DND-41 (cell line): ENCODE data around the gene NFKBIE.

Source experiments
- ATAC-seq: fragments of 200-7000 bp; cut with Tn5 transposase; 3 replicates; pipeline ENCODE4 v1.9.1; 2021; ENCODE audit warnings: low read depth; ENCODE audit not compliant: insufficient read depth
- DNase-seq: peaks from one replicate; pipeline ENCODE4 v3.0.0-alpha.2; 2020
- H2AFZ ChIP-seq: 2 replicates; pipeline ENCODE4 v1.6.0; 2012; ENCODE audit warnings: low read depth, low read length
- H3K27ac ChIP-seq: 2 replicates; pipeline ENCODE4 v1.5.1; 2012; ENCODE audit warnings: low read length, inconsistent platforms
- H3K27me3 ChIP-seq: fragments of 200-600 bp; sonication (generic); 2 replicates; pipeline ENCODE4 v1.6.0; 2012; ENCODE audit warnings: low read length, mild to moderate bottlenecking, inconsistent platforms; ENCODE audit not compliant: insufficient read depth, poor library complexity
- H3K36me3 ChIP-seq: 2 replicates; pipeline ENCODE4 v1.5.1; 2012; ENCODE audit warnings: low read length, inconsistent platforms; ENCODE audit not compliant: insufficient read depth
- H3K4me1 ChIP-seq: 2 replicates; pipeline ENCODE4 v1.5.1; 2012; ENCODE audit warnings: mild to moderate bottlenecking, low read length; ENCODE audit not compliant: insufficient read depth
- H3K4me2 ChIP-seq: 2 replicates; pipeline ENCODE4 v1.6.0; 2012; ENCODE audit warnings: mild to moderate bottlenecking, moderate library complexity, low read length, inconsistent platforms; ENCODE audit not compliant: insufficient read depth
- H3K4me3 ChIP-seq, 2 experiments: fragments of 200-600 bp in 1 of 2; shearing (Covaris generic) in 1 of 2; 2 replicates each; pipeline ENCODE4 v1.5.1; 2012 to 2016; ENCODE audit warnings: inconsistent platforms in 2 of 2, low read length in 2 of 2, mild to moderate bottlenecking in 2 of 2, low read depth in 1 of 2, moderate library complexity in 1 of 2
- H3K79me2 ChIP-seq: 2 replicates; pipeline ENCODE4 v1.6.0; 2012; ENCODE audit warnings: low read length, inconsistent platforms; ENCODE audit not compliant: insufficient read depth
- H3K9ac ChIP-seq: 2 replicates; pipeline ENCODE4 v1.6.0; 2012; ENCODE audit warnings: low read depth, mild to moderate bottlenecking, inconsistent platforms, low read length, moderate library complexity
- H3K9me3 ChIP-seq: 2 replicates; pipeline ENCODE4 v1.5.1; 2012; ENCODE audit warnings: low read length, moderate library complexity, mild to moderate bottlenecking, inconsistent platforms; ENCODE audit not compliant: insufficient read depth, severe bottlenecking
- H4K20me1 ChIP-seq: 2 replicates; pipeline ENCODE4 v1.6.0; 2012; ENCODE audit warnings: low read length; ENCODE audit not compliant: insufficient read depth
- EZH2 ChIP-seq: IDR thresholded peaks from 3 replicates; pipeline ENCODE4 v1.6.1; 2012; ENCODE audit warnings: borderline replicate concordance, low read depth, mild to moderate bottlenecking, moderate library complexity, low read length, inconsistent platforms; ENCODE audit not compliant: severe bottlenecking
- TF ChIP-seq, protein P1 (sequence below): IDR thresholded peaks from 2 replicates; pipeline ENCODE4 v1.5.1; 2012; ENCODE audit warnings: borderline replicate concordance, low read length, moderate library complexity, mild to moderate bottlenecking; ENCODE audit not compliant: poor library complexity, severe bottlenecking; ENCODE audit errors: extremely low read depth

NFKBIE gene

DNA sequence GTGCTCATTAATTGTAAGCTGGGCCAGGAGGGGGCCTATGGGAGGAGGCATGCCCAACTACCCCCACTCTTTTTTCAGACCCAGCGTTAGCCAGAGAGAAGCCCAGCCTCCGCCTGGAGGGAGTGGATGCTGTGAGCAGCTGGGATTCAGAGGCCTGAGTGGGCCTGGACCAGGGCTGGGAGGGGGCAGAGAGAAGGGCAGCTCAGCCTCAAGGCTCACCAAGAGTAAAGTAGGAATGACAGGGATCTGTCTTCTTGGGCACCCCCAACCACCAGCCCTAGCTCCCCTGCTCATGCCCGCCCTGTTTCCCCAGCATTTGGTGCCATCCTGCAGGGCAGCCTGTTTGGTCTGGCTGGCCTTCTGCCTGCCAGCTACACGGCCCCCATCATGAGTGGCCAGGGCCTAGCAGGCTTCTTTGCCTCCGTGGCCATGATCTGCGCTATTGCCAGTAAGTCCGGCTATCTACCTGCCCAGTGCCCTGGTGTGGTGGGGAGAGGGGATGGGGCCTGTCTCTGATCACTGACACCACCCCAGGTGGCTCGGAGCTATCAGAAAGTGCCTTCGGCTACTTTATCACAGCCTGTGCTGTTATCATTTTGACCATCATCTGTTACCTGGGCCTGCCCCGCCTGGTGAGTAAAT, 35.2 kb downstream of the NFKBIE start:
- ATAC-seq, result no peak
- Histone ChIP-seq H3K9me3 (no peaks in the 10 kb centered on the region), H3K79me2 (peaks cover 8% of the 10 kb centered on the region), H3K9ac (no peak overlapping the region), H3K4me3 (no peak overlapping the region), H3K27ac (no peak overlapping the region), H3K4me1 (peaks cover 21% of the 10 kb centered on the region), H4K20me1 (peaks cover 22% of the 10 kb centered on the region), H3K27me3 (no peaks in the 10 kb centered on the region), H2AFZ (no peak overlapping the region), H3K36me3 (peaks cover 66% of the 10 kb centered on the region), H3K4me2 (no peak overlapping the region)
- no peak for DNase-seq
- TF ChIP-seq, protein P1, sequence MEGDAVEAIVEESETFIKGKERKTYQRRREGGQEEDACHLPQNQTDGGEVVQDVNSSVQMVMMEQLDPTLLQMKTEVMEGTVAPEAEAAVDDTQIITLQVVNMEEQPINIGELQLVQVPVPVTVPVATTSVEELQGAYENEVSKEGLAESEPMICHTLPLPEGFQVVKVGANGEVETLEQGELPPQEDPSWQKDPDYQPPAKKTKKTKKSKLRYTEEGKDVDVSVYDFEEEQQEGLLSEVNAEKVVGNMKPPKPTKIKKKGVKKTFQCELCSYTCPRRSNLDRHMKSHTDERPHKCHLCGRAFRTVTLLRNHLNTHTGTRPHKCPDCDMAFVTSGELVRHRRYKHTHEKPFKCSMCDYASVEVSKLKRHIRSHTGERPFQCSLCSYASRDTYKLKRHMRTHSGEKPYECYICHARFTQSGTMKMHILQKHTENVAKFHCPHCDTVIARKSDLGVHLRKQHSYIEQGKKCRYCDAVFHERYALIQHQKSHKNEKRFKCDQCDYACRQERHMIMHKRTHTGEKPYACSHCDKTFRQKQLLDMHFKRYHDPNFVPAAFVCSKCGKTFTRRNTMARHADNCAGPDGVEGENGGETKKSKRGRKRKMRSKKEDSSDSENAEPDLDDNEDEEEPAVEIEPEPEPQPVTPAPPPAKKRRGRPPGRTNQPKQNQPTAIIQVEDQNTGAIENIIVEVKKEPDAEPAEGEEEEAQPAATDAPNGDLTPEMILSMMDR, result no peak
- TF ChIP-seq EZH2, result no peak

DNA sequence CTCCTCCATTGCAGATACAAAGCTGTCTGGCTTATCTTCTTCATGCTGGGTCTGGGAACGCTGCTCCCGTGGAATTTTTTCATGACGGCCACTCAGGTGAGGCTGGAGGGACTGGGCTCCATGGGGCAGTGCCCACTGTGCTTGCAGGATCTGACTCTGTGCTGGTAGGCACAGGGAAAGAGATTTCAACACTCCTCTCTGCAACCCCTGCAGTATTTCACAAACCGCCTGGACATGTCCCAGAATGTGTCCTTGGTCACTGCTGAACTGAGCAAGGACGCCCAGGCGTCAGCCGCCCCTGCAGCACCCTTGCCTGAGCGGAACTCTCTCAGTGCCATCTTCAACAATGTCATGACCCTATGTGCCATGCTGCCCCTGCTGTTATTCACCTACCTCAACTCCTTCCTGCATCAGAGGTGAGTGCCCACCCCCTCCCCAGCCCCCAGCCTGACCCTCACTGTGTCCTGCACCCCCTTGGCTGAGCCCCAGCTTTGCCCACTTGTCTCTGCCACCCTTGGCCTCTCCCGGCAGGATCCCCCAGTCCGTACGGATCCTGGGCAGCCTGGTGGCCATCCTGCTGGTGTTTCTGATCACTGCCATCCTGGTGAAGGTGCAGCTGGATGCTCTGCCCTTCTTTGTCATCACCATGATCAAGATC, 35.8 kb downstream of the NFKBIE start:
- Histone ChIP-seq H3K4me1 (peaks cover 27% of the 10 kb centered on the region), H4K20me1 (peaks cover 27% of the 10 kb centered on the region), H3K36me3 (peaks cover 64% of the 10 kb centered on the region)

DNA sequence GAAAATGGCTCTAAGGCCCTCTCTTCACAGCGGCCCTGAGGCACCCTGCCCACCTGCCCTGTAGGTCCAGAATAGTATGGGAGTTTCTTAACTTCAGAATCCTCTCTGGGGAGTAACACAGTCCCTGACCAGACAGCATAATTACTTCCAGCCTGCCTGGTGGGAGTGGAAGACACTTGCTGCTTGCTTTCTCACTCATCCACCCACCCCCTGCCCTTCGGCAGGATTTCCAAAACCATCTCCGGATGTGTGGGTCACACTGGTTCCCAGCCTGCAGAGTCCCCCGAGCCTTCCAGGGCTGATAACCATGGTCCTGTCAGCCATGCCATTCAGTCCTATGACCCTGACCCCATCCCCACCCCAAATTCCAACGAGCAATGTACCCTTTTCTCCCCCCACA, 36.5 kb downstream of the NFKBIE start:
- Histone ChIP-seq H3K9ac (no peak overlapping the region), H3K4me3 (no peak overlapping the region), H3K27me3 (no peaks in the 10 kb centered on the region), H3K4me1 (peaks cover 34% of the 10 kb centered on the region), H4K20me1 (peaks cover 27% of the 10 kb centered on the region), H3K79me2 (peaks cover 21% of the 10 kb centered on the region), H3K27ac (no peak overlapping the region), H3K36me3 (peaks cover 58% of the 10 kb centered on the region), H3K4me2 (no peak overlapping the region), H2AFZ (no peak overlapping the region), H3K9me3 (no peaks in the 10 kb centered on the region)
- DNase-seq (no peak), ATAC-seq (no peak)
- no peak for TF ChIP-seq EZH2

More for the DNA sequence above, 35.8 kb downstream of the NFKBIE start:
- no peak overlapping the region for H3K4me2 ChIP-seq
- no peaks in the 10 kb centered on the region for H3K27me3 ChIP-seq
- no peak for DNase-seq
- H2AFZ ChIP-seq, result no peak overlapping the region
- no peak overlapping the region for H3K4me3 ChIP-seq
- H3K27ac ChIP-seq, result no peak overlapping the region
- TF ChIP-seq EZH2, result no peak
- TF ChIP-seq, protein P1, result no peak
- peaks cover 14% of the 10 kb centered on the region for H3K79me2 ChIP-seq
- ATAC-seq, result no peak
- H3K9me3 ChIP-seq, result no peaks in the 10 kb centered on the region
- no peak overlapping the region for H3K9ac ChIP-seq

DNA sequence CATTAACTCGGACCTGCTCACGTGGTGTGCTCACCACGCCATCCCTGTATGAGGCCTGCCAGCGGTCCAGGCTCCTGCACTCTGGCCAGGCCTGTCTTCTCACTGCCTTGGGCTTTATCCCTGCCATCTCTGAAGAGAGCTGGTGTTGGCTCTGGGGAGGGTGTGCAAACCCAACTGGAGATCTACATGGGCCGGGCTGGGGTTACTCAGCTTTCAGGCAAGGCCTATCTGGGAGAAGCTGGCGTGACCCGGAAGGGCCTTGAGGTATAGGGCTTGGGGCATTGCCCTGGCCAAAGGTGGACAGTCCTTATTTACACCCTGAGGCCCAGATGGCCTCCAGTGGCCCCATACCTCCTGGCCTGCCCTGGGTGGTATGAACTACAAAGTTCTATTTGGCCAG, 36.9 kb downstream of the NFKBIE start:
- Histone ChIP-seq H4K20me1 (peaks cover 27% of the 10 kb centered on the region), H3K36me3 (peaks cover 54% of the 10 kb centered on the region), H3K27me3 (no peaks in the 10 kb centered on the region), H3K27ac (no peak overlapping the region), H3K4me2 (no peak overlapping the region), H3K9me3 (no peaks in the 10 kb centered on the region), H3K9ac (no peak overlapping the region), H3K4me3 (no peak overlapping the region), H2AFZ (no peak overlapping the region), H3K79me2 (peaks cover 23% of the 10 kb centered on the region), H3K4me1 (peaks cover 37% of the 10 kb centered on the region)
- no peak for TF ChIP-seq EZH2
- TF ChIP-seq, protein P1, result no peak
- DNase-seq (no peak), ATAC-seq (no peak)
